HEK293 (cell line): ENCODE measurements around the gene GNB1.

Experiments used
- CTCF ChIP-seq: fragments of 450-650 bp; formaldehyde crosslinking; IDR thresholded peaks from 2 replicates; pipeline ENCODE4 v1.5.1; 2016; ENCODE audit warnings: missing biosample characterization, missing genetic modification characterization
- TCF7L2 ChIP-seq: IDR thresholded peaks from 2 replicates; pipeline ENCODE4 v1.6.1; 2011; ENCODE audit warnings: low read depth, mild to moderate bottlenecking, inconsistent platforms, low read length, moderate library complexity, borderline replicate concordance
- ZBTB11 ChIP-seq: fragments of 450-650 bp; formaldehyde crosslinking; conservative IDR thresholded peaks from 2 replicates; pipeline ENCODE4 v1.5.1; 2016; ENCODE audit warnings: low read depth, missing biosample characterization, missing genetic modification characterization
- ZBTB8A ChIP-seq: fragments of 450-650 bp; formaldehyde crosslinking; IDR thresholded peaks from 2 replicates; pipeline ENCODE4 v1.5.1; 2016; ENCODE audit warnings: missing biosample characterization, missing genetic modification characterization
- ZNF416 ChIP-seq: fragments of 450-650 bp; formaldehyde crosslinking; IDR thresholded peaks from 2 replicates; pipeline ENCODE4 v1.5.1; 2016; ENCODE audit warnings: missing biosample characterization, missing genetic modification characterization
- ZNF600 ChIP-seq: fragments of 450-650 bp; formaldehyde crosslinking; IDR thresholded peaks from 2 replicates; pipeline ENCODE4 v1.5.1; 2016; ENCODE audit warnings: missing biosample characterization, missing genetic modification characterization
- ZNF707 ChIP-seq: fragments of 450-650 bp; formaldehyde crosslinking; IDR thresholded peaks from 2 replicates; pipeline ENCODE4 v1.5.1; 2016; ENCODE audit warnings: missing biosample characterization, missing genetic modification characterization
- ZSCAN18 ChIP-seq: fragments of 450-650 bp; formaldehyde crosslinking; IDR thresholded peaks from 2 replicates; pipeline ENCODE4 v1.5.1; 2016; ENCODE audit warnings: missing biosample characterization, missing genetic modification characterization

- TF ChIP-seq ZNF707 (tag by site-specific recombination): no peak
- no peak for TF ChIP-seq ZBTB8A (tag by site-specific recombination)
- TF ChIP-seq TCF7L2: no peak
- TF ChIP-seq ZSCAN18: no peak
- TF ChIP-seq ZBTB11 (tag by site-specific recombination): no peak
- no peak for TF ChIP-seq ZNF600
- TF ChIP-seq CTCF (tag by site-specific recombination): no peak
- TF ChIP-seq ZNF416 (tag by site-specific recombination): no peak
Observed at GRCh38 chr1:1758059-1758621, 132.7 kb downstream of the GNB1 start.
